A549 treated with AZD9567 at 1 μM for 4 hours (cell line): ENCODE results near the gene TDRD6. TPM values are rescaled to one million over a fixed set of nuclear protein-coding genes. Genes with fewer than 3 reads are reported as not detected.

Experiments used
- total RNA-seq: library from RNA; stranded (reverse); fragments of 200-300 nt; extraction: Qiagen RNA extraction; gene quantifications from 5 replicates; pipeline ENCODE4 v1.2.3, GENCODE V29; 2022; ENCODE audit not compliant: insufficient read depth

TDRD6 gene
- total RNA-seq, result 0.01 TPM in 1 of 5 replicates, not detected in the others

GRCh38 chr6:46687619-46688097 is at the start of gene TDRD6:
Gene TDRD6 (plus strand): TSS chr6:46687885. CDS start chr6:46688129, 244 bp downstream.

DNA sequence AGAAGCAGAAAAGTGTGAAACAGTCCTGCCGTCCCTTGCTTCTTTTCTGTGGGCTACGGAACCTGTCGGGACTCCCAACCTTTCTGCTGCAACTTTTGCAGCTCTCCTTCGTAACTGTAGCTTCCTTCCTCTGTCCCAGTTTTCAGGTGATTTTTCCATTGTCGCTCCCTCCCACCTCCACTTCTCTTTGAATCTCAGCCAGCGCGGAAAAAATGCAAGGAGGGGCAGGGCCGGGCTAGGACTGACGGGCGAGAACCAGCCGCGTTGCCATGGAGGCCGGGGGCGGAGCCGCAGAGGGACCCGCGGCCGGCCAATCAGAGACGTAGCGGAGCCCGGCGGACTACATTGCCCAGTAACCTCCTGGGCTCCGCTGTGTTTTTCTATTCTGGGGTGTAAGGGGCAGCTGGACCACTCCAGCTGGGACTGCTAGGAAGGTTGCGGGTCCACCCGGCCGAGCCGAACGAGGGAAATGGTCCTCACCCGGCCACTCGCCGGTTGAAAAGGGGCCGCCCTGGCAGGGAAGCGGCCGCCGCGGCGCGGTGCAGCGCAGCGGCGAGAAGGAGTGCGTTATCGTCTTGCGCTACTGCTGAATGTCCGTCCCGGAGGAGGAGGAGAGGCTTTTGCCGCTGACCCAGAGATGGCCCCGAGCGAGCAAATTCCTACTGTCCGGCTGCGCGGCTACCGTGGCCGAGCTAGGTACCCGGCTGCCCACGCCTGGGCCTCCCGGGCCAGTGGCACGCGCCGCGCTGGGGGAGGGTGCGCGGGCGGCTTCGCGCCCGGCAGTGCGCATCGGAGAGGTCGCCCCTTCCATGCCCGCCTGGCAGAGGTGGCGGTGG is 34.9 kb upstream of the TDRD6 start, which contains the start of the genes CYP39A1 and SLC25A27:
CYP39A1 (minus strand) TSS at position 216 of the 836 bp plus-strand sequence. CDS start 236 bp downstream, outside the sequence.
SLC25A27 (plus strand) TSS at position 373 of the 836 bp plus-strand sequence; CDS start at position 591, 218 bp downstream.

GRCh38 chr6:46734867-46735719 is 47.4 kb downstream of the TDRD6 start, which contains the start of gene PLA2G7:
Gene PLA2G7 (minus strand): TSS chr6:46735375. CDS start chr6:46722891, 12,484 bp downstream.

GRCh38 chr6:46746696-46747095 is 59.0 kb downstream of the TDRD6 start, which contains the start of gene ANKRD66:
Gene ANKRD66 (plus strand): TSS chr6:46746933. CDS start chr6:46751949, 5,016 bp downstream.

Other genes with a start within 250 kb of the TDRD6 start
- gene RCAN2, start 196.4 kb upstream of the TDRD6 start, total RNA-seq, result not detected in 5 replicates
- 0.05 to 0.87 TPM (median 0.05 TPM) in 3 of 5 replicates, not detected in the others for gene CYP39A1, start 35.1 kb upstream of the TDRD6 start, total RNA-seq
- 0.53 to 1.5 TPM (median 0.59 TPM) in 4 of 5 replicates, not detected in the other for gene SLC25A27, start 34.9 kb upstream of the TDRD6 start, total RNA-seq
- 0.03 to 0.05 TPM in 2 of 5 replicates, not detected in the others for gene PLA2G7, start 47.5 kb downstream of the TDRD6 start, total RNA-seq
- gene ANKRD66, start 59.0 kb downstream of the TDRD6 start, total RNA-seq, result not detected in 5 replicates
- not detected in 5 replicates for gene MEP1A, start 105.5 kb downstream of the TDRD6 start, total RNA-seq
- gene ADGRF5, start 234.1 kb downstream of the TDRD6 start, total RNA-seq, result not detected in 5 replicates